HG03354 (cell line): ENCODE measurements around the gene CD8A.
"Not testable (repeated sequence)": the region's sequence is repeated elsewhere in the genome, so short reads cannot be mapped to it uniquely, and the experiment has no call there.

Experiments used
- ATAC-seq: cut with Tn5 transposase; IDR thresholded peaks from one replicate; pipeline ENCODE4 v1.9.1; 2021; ENCODE audit warnings: mild to moderate bottlenecking; ENCODE audit not compliant: unreplicated experiment, poor library complexity, severe bottlenecking

CD8A gene

GRCh38 chr2:86790676-86791572 lies at the start of gene CD8A:
CD8A (minus strand) TSS chr2:86790913; CDS start chr2:86790825, 88 bp downstream.
- ATAC-seq = no peak

DNA sequence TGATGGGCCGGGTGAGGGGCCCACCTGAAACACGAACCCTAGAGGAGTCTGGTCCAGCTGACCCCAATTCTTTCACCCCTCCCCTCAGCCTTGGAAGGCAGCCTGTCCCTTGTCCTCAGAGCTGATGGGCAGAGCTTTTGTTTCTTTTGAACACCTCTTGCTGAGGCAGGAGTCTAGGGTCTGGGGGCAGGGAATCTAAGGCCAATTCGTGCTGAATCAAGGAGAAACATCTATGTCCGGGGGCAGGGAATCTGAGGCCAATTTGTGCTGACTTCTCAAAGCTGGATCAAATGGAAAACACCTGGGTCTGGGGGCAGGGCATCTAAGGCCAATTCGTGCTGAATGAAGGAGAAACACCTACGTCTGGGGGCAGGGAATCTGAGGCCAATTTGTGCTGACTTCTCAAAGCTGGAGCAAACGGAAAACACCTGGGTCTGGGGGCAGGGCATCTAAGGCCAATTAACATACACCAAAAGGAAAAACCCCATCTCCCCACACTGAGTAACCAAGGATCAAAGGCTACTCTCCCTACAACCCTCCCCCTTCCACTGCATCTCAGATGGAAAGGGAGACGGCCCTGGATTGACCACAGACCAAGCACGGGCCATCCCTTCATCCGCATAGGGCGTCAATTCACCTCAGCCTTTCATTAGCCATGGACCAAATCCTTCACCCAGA lies 49.3 kb upstream of the CD8A start:
- not testable (repeated sequence) for ATAC-seq

- not testable (repeated sequence) for ATAC-seq
Measured at GRCh38 chr2:86839455-86839854, 48.7 kb upstream of the CD8A start.

- not testable (repeated sequence) for ATAC-seq
Measured at GRCh38 chr2:86837714-86838113, 47.0 kb upstream of the CD8A start.

- ATAC-seq = not testable (repeated sequence)
Measured at GRCh38 chr2:86836915-86837695, 46.4 kb upstream of the CD8A start.

DNA sequence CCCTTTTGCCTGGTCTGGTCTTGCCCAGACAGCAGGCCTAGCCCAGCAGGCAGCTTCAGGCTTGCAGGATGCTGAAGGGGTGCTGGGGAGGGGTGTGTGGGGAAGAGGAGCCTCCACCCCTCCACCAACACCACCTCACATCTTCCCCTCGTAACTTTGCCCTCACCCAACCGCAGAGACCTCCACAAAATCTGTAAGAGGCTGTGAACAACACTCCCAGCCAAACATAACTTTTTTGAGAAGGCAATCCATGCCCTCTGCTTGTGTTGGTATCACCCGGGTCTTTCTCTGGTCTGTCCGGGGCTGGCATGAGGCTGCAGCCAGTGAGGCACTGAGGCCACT lies 44.8 kb upstream of the CD8A start:
- ATAC-seq = not testable (repeated sequence)

DNA sequence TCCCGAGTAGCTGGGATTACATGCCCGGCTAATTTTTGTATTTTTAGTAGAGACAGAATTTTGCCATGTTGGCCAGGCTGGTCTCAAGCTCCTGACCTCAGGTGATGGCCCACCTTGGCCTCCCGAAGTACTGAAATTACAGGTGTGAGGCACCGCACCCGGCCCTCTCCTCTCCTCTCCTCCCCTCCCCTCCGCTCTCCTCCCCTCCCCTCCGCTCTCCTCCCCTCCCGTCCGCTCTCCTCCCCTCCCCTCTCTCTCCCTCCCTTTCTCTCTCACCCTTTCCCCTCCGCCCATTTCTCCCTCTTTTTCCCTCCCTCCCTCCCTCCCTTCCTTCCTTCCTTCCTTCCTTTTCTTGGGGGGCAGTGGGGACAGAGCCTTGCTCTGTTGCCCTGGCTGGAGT lies 42.6 kb upstream of the CD8A start:
- ATAC-seq = no peak

- ATAC-seq = no peak
Measured at GRCh38 chr2:86832334-86833096, 41.8 kb upstream of the CD8A start.

DNA sequence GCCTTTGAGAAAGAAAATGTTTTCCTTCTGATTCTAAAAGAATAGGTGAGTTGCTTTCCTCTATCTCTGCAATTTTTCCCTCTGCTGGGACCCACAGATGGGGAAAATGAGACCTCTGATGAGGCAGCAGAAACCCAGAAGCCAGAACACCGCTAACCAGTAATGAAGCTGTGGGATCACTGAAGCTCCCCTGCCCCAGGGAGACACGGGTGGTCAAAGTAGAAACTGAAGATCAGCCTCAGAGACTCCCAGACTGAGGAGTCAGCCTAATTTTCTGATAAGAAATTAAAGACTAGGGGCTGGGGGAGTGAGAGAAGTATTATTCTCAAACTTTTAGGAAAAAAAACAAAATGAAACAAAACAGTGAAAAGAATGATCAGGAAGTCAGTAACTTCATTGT lies 40.8 kb upstream of the CD8A start:
- no peak for ATAC-seq

DNA sequence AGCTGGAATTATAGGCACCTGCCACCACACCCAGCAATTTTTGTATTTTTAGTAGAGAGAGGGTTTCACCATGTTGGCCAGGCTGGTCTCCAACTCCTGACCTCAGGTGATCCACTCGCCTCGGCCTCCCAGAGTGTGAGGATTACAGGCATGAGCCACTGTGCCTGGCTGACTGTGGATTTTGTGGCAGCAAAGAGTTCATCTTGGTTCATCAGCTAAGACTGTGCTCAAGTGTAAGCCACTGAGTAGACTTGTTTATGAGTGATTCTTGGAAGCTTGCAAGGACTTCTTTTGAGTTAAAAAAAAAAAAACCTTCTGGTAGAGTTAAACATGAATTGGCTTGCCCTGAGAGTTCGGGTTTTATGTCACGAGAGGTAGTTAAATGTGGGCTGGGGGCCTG lies 36.2 kb upstream of the CD8A start:
- no peak for ATAC-seq

- no peak for ATAC-seq
Measured at GRCh38 chr2:86825693-86826381, 35.1 kb upstream of the CD8A start.

DNA sequence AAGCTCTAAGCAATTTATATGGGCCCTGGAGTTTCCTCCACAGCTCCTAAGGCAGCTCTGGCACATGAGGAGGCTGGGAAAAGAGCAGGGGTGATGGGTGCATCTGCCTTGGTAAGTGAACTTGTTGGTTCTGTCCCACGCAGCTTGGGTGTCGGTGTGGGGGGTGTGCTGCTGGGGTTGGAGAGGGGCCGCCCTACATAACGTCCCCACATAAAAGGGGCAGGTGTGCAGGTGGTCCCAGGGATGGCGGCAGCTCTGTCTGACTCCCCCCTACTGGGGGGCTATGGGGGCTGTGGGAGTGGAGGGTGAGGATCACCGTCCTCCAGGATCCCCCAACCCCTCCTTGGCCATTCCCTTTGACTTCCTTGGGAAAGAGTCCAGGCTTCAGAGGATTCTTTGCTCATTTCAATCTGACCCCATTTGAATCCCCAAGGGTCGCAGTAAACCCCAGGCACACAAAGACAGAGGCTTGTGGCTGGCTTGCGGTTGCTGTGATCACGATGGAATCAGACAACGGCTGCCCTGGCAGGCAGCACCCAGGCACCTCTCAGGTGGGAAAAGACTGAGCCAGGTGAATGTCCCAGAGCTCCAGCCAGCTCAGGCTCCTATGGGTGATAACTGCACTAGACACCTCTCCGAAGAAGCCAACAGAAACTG lies 34.5 kb upstream of the CD8A start:
- ATAC-seq = no peak

DNA sequence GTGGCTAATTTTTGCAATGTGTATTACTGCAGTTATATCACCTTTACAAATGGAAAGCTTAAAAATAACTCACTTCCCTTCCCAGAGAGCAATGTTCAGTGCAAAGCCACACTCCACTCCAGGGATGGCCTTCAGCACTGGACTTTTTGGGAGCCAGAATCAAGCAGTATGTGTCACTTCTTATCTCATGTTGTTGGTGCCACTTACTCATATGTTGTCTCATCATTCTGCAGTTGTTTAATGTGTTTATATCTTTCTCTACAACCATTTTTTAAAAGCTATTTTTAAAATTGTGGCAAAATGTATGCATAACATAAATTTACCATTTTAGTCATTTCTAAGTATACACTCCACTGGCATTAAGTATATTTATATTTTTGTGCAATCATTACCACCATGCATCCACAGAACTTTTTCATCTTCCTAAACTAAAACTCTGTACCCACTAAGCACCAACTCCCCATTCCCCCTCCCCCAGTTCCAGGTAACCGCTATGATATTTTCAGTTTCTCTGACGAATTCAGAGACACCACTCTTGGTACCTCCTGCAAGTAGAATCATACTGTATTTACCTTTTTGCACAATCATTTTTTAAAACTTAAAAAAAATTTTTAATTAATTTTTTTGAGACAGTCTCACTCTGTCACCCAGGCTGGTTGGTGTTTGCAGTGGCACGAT lies 32.1 kb upstream of the CD8A start:
- no peak for ATAC-seq

GRCh38 chr2:86821842-86822241 lies 31.1 kb upstream of the CD8A start:
- ATAC-seq = no peak

DNA sequence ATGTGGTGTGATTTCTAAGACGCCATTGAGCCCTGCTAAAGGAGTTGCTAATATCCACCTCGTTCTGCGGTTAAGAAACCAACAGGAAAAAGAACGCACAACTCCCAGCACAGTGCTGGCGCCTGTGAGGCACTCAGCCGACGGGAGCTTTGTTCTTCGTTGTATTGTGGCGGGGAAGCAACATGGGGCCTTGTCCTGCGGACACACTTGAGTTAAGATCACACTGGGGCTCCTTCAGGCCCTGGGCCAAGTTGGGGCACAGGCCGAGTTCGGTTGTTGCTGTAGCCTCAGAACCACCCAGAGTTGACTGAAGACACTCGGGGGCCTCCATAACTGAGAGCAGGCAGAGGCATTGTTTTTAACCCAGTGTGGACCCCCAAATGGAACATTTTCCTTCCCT lies 30.6 kb upstream of the CD8A start:
- ATAC-seq = no peak

DNA sequence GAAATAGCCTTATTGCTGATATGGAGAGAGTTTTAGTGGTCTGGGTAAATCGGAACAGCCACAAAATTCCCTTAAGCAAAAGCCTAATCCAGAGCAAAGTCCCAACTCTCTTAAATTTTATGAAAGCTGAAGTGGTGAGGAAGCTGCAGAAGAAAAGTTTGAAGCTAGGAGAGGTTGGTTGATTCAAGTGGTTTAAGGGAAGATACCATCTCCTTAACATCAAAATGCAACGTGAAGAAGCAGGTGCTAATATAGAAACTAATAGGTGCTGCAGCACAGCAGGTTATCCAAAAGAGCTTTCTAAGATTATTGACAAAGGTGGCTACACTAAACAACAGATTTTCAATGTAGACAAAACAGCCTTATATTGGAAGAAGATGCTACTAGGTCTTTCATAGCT lies 28.2 kb upstream of the CD8A start:
- ATAC-seq = no peak

DNA sequence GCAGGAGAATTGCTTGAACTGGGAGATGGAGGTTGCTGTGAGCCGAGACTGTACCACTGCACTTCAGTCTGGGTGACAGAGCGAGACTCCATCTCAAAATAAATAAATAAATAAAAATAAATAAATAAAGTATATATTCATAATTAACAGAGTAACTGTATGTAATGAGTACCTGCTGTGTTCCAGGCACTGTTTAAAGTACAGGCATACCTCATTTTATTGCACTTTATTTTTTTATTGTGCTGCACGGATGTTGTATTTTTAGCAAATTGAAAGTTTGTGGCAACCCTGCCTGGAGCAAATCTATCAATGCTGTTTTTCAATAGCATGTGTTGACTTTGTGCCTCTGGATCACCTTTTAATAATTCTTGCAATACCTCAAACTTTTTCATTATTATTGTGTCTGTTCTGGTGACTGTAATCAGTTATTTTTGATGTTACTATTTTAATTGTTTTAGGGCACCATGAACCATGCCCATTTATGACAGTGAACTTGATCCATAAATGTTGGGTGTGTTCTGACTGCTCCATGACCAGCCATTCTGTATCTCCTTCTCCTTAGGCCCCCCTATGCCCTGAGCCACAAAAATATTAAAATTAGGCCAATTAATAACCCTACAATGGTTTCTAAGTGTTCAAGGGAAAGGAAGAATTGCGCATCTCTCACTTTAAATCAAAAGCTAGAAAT lies 27.5 kb upstream of the CD8A start:
- ATAC-seq = no peak

GRCh38 chr2:86815611-86816010 lies 24.9 kb upstream of the CD8A start:
- ATAC-seq = no peak
